Neural cell (in vitro differentiated cells): ENCODE results near the gene NLRP7. TPM values are rescaled to one million over a fixed set of nuclear protein-coding genes. Genes with fewer than 3 reads are reported as not detected.

Source experiments
- H2AFZ ChIP-seq: fragments of 200-600, 300-800 bp; sonication (generic), shearing (Covaris generic); 2 replicates; pipeline ENCODE4 v1.6.0; 2014; ENCODE audit warnings: low read depth, mild to moderate bottlenecking, antibody characterized with exemption, low read length, moderate library complexity
- H3F3A ChIP-seq: fragments of 200-600 bp; shearing (Covaris generic); 2 replicates; pipeline ENCODE4 v1.6.1; 2016; ENCODE audit warnings: mild to moderate bottlenecking, moderate library complexity, mixed read lengths, antibody characterized with exemption, low read length; ENCODE audit not compliant: insufficient read depth, poor library complexity, severe bottlenecking
- H3K27ac ChIP-seq: fragments of 200-600, 300-800 bp; sonication (generic), shearing (Covaris generic); 2 replicates; pipeline ENCODE4 v1.5.1; 2014; ENCODE audit warnings: mild to moderate bottlenecking, low read length, moderate library complexity
- H3K27me3 ChIP-seq: fragments of 300-800, 200-600 bp; sonication (generic), shearing (Covaris generic); 2 replicates; pipeline ENCODE4 v1.6.0; 2014; ENCODE audit warnings: mild to moderate bottlenecking, low read depth, low read length, moderate library complexity; ENCODE audit not compliant: insufficient read depth
- H3K36me3 ChIP-seq: fragments of 300-800, 200-600 bp; sonication (generic), shearing (Covaris generic); 2 replicates; pipeline ENCODE4 v1.5.1; 2014; ENCODE audit warnings: mild to moderate bottlenecking, antibody characterized with exemption, low read length, moderate library complexity; ENCODE audit not compliant: insufficient read depth
- H3K4me2 ChIP-seq: fragments of 300-800, 200-600 bp; sonication (generic), shearing (Covaris generic); 2 replicates; pipeline ENCODE4 v1.6.0; 2014; ENCODE audit warnings: mild to moderate bottlenecking, low read length
- H3K4me3 ChIP-seq: fragments of 300-800, 200-600 bp; sonication (generic), shearing (Covaris generic); 2 replicates; pipeline ENCODE4 v1.5.1; 2014; ENCODE audit warnings: mild to moderate bottlenecking, low read length, moderate library complexity
- H3K79me2 ChIP-seq: fragments of 200-600 bp; shearing (Covaris generic); replicated peaks from 2 replicates; pipeline ENCODE4 v1.6.0; 2014; ENCODE audit warnings: mild to moderate bottlenecking, low read length, moderate library complexity; ENCODE audit not compliant: insufficient read depth
- H3K9ac ChIP-seq: fragments of 300-800, 200-600 bp; sonication (generic), shearing (Covaris generic); 2 replicates; pipeline ENCODE4 v1.6.1; 2016; ENCODE audit warnings: mild to moderate bottlenecking, low read length, mixed read lengths
- H3K9me2 ChIP-seq: fragments of 200-600 bp; shearing (Covaris generic); 2 replicates; pipeline ENCODE4 v1.6.1; 2016; ENCODE audit warnings: mild to moderate bottlenecking, low read length, mixed read lengths; ENCODE audit not compliant: insufficient read depth
- H3K9me3 ChIP-seq: fragments of 200-600, 300-800 bp; sonication (generic), shearing (Covaris generic); 2 replicates; pipeline ENCODE4 v1.6.1; 2016; ENCODE audit warnings: mild to moderate bottlenecking, mixed run types, low read length, moderate library complexity, mixed read lengths
- H4K20me1 ChIP-seq: fragments of 200-600 bp; shearing (Covaris generic); 2 replicates; pipeline ENCODE4 v1.6.1; 2016; ENCODE audit warnings: mild to moderate bottlenecking, mixed run types; ENCODE audit not compliant: insufficient read depth
- EP300 ChIP-seq: fragments of 450-650 bp; conservative IDR thresholded peaks from 2 replicates; pipeline ENCODE4 v1.6.1; 2014; ENCODE audit warnings: antibody characterized with exemption, mild to moderate bottlenecking, moderate library complexity; ENCODE audit not compliant: poor library complexity, severe bottlenecking
- EZH2 ChIP-seq: fragments of 200-600, 300-800 bp; shearing (Covaris generic), sonication (generic); IDR thresholded peaks from 2 replicates; pipeline ENCODE4 v1.6.1; 2014; ENCODE audit warnings: antibody characterized with exemption, low read length, borderline replicate concordance, mild to moderate bottlenecking; ENCODE audit not compliant: insufficient read depth, poor library complexity, severe bottlenecking
- MXI1 ChIP-seq: fragments of 450-650 bp; conservative IDR thresholded peaks from 2 replicates; pipeline ENCODE4 v1.6.1; 2014; ENCODE audit warnings: antibody characterized with exemption, mild to moderate bottlenecking; ENCODE audit not compliant: poor library complexity, severe bottlenecking
- POLR2AphosphoS5 ChIP-seq: IDR thresholded peaks from 2 replicates; pipeline ENCODE4 v1.6.1; 2012
- RAD21 ChIP-seq: fragments of 450-650 bp; conservative IDR thresholded peaks from 2 replicates; pipeline ENCODE4 v1.6.1; 2014; ENCODE audit warnings: antibody characterized with exemption, mild to moderate bottlenecking, moderate library complexity
- REST ChIP-seq: IDR thresholded peaks from 2 replicates; pipeline ENCODE4 v1.6.1; 2012; ENCODE audit warnings: borderline replicate concordance
- SMC3 ChIP-seq: fragments of 450-650 bp; conservative IDR thresholded peaks from 2 replicates; pipeline ENCODE4 v1.6.1; 2014; ENCODE audit warnings: antibody characterized with exemption, mild to moderate bottlenecking, moderate library complexity; ENCODE audit not compliant: poor library complexity
- TAF1 ChIP-seq: IDR thresholded peaks from 2 replicates; pipeline ENCODE4 v1.6.1; 2012; ENCODE audit warnings: low read depth
- polyA plus RNA-seq: library from polyadenylated mRNA; depleted of rRNA; stranded (reverse); fragments of >200 nt; gene quantifications from 2 replicates; pipeline ENCODE4 v1.2.3, GENCODE V29; 2014
- TF ChIP-seq, protein P1 (sequence below): fragments of 450-650 bp; IDR thresholded peaks from 2 replicates; pipeline ENCODE4 v1.5.1; 2014; ENCODE audit warnings: antibody characterized with exemption, mild to moderate bottlenecking, moderate library complexity; ENCODE audit not compliant: poor library complexity, severe bottlenecking

NLRP7 gene
- polyA plus RNA-seq, 1 donor from 2014 or later = not detected

GRCh38 chr19:54938906-54939305, 8.4 kb downstream of the NLRP7 start:
- Histone ChIP-seq H3K4me2 (no peak overlapping the region), H3K36me3 (no peaks in the 10 kb centered on the region), H3K27ac (no peak overlapping the region), H2AFZ (no peak overlapping the region), H3K9ac (no peak overlapping the region), H4K20me1 (no peaks in the 10 kb centered on the region), H3K27me3 (no peaks in the 10 kb centered on the region), H3K79me2 (no peaks in the 10 kb centered on the region), H3K9me2 (no peaks in the 10 kb centered on the region), H3F3A (no peaks in the 10 kb centered on the region), H3K4me3 (no peak overlapping the region), H3K9me3 (no peaks in the 10 kb centered on the region)
- TF ChIP-seq REST = no peak

DNA sequence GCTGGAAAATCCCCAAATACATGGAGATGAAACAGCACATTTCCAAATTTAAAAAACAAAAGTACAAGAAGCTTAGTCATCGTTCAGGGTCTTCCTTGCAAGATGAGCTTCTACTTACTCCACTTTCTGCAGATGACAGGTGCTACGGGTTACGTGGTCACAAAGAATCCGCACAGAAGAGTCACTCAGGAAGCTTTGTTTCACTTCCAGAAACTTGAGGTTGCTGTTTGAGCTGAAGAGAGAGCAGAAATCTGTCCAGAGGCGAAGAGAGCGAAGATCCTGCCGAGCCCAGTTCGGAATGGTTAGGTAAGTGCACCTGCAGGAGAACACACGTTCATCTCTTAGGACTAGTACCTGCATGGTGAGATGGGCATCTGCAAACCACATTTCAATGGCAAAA, 9.4 kb downstream of the NLRP7 start:
- no peaks in the 10 kb centered on the region for H4K20me1 ChIP-seq
- H3K79me2 ChIP-seq = no peaks in the 10 kb centered on the region
- no peaks in the 10 kb centered on the region for H3K36me3 ChIP-seq
- H3K9ac ChIP-seq = no peak overlapping the region
- H3F3A ChIP-seq = no peaks in the 10 kb centered on the region
- H2AFZ ChIP-seq = no peak overlapping the region
- H3K9me2 ChIP-seq = no peaks in the 10 kb centered on the region
- H3K27ac ChIP-seq = no peak overlapping the region
- H3K4me2 ChIP-seq = no peak overlapping the region
- H3K27me3 ChIP-seq = no peaks in the 10 kb centered on the region
- no peak for TF ChIP-seq POLR2AphosphoS5
- TF ChIP-seq MXI1 = no peak
- TF ChIP-seq, protein P1, sequence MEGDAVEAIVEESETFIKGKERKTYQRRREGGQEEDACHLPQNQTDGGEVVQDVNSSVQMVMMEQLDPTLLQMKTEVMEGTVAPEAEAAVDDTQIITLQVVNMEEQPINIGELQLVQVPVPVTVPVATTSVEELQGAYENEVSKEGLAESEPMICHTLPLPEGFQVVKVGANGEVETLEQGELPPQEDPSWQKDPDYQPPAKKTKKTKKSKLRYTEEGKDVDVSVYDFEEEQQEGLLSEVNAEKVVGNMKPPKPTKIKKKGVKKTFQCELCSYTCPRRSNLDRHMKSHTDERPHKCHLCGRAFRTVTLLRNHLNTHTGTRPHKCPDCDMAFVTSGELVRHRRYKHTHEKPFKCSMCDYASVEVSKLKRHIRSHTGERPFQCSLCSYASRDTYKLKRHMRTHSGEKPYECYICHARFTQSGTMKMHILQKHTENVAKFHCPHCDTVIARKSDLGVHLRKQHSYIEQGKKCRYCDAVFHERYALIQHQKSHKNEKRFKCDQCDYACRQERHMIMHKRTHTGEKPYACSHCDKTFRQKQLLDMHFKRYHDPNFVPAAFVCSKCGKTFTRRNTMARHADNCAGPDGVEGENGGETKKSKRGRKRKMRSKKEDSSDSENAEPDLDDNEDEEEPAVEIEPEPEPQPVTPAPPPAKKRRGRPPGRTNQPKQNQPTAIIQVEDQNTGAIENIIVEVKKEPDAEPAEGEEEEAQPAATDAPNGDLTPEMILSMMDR = no peak
- no peak for TF ChIP-seq EP300
- no peak for TF ChIP-seq TAF1
- TF ChIP-seq EZH2 = no peak
- no peak for TF ChIP-seq SMC3
- TF ChIP-seq REST = no peak
- no peak for TF ChIP-seq RAD21
- no peak overlapping the region for H3K4me3 ChIP-seq
- H3K9me3 ChIP-seq = no peaks in the 10 kb centered on the region
